Cardiac fibroblast (primary cell): ENCODE measurements around the gene IMMP2L.

ENCODE experiments used
- DNase-seq, 2 donors: peaks; one replicate each; pipeline versions ENCODE4 v3.0.0 to v3.0.0-alpha.2; 2010; ENCODE audit warnings: low read depth in 2 of 2
- H3K4me3 ChIP-seq, 2 donors: replicated peaks in 1 of 2; 1 replicate in 1 of 2; 2 replicates in 1 of 2; pipeline ENCODE4 v1.5.1; 2011; ENCODE audit warnings: low read depth in 2 of 2, low read length in 2 of 2, mild to moderate bottlenecking in 2 of 2, moderate library complexity in 1 of 2
- TF ChIP-seq, protein P1 (sequence below): IDR thresholded peaks from one replicate; pipeline ENCODE4 v1.5.1; 2011; ENCODE audit warnings: low read depth, mild to moderate bottlenecking, low read length, inconsistent platforms

The IMMP2L gene

DNA sequence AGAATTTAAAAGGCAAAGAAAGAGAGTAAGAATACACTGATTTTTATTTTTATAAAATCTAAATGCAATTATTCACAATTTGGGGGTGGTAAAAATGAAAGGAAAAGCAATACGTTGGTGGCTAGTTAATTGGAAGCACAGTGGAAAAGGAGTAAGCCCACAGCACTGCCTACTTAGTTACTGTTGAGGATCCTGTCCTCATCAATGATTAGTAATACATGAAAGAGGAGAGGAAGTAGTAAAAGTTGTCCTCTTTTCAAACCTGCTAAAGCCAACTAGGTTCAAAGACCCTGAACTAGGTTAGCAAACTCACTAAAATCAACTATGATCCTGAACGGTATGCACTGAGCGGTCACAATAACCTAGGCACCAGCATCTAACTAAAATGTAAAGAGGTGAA is 524.1 kb downstream of the IMMP2L start:
- H3K4me3 ChIP-seq: no peak overlapping the region
- TF ChIP-seq, protein P1, sequence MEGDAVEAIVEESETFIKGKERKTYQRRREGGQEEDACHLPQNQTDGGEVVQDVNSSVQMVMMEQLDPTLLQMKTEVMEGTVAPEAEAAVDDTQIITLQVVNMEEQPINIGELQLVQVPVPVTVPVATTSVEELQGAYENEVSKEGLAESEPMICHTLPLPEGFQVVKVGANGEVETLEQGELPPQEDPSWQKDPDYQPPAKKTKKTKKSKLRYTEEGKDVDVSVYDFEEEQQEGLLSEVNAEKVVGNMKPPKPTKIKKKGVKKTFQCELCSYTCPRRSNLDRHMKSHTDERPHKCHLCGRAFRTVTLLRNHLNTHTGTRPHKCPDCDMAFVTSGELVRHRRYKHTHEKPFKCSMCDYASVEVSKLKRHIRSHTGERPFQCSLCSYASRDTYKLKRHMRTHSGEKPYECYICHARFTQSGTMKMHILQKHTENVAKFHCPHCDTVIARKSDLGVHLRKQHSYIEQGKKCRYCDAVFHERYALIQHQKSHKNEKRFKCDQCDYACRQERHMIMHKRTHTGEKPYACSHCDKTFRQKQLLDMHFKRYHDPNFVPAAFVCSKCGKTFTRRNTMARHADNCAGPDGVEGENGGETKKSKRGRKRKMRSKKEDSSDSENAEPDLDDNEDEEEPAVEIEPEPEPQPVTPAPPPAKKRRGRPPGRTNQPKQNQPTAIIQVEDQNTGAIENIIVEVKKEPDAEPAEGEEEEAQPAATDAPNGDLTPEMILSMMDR: no peak
- no peak for DNase-seq

DNA sequence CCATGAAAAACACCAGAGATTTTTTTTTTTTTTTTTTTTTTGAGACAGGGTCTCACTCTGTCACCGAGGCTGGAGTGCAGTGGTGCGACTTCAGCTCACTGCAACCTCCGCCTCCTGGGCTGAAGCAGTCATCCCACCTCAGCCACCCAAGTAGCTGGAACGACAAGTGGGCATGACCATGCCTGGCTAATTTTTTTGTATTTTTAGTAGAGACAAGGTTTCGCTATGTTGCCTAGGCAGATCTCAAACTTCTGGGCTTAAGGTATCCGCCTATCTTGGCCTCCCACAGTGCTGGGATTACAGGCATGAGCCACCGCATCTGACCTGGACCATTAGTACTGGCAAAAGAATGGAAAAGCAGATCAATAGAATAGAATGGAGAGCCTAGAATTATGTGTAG is 530.4 kb downstream of the IMMP2L start:
- no peak for DNase-seq
- TF ChIP-seq, protein P1: no peak
- H3K4me3 ChIP-seq: no peak overlapping the region

DNA sequence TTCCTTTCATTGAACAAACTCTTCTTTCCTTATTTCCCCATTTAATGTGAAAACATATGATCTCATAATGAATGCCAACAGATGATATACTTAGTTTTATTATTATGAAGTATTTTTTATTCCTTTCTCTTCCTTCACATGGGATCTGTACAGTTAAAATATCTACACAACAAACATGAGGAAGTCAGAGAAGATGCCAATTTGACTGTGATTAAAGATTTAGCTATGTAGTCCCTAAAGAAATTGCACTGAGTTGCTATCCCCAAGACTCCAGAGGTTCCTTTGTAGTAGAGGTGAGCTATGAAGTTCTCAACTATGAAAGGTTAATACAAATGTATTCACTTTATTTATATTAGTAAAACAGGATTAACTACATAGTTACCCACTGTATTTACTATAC is 532.0 kb downstream of the IMMP2L start:
- DNase-seq: peak in 1 of 2 donors; percentile 53
- H3K4me3 ChIP-seq: no peak overlapping the region
- TF ChIP-seq, protein P1: no peak

DNA sequence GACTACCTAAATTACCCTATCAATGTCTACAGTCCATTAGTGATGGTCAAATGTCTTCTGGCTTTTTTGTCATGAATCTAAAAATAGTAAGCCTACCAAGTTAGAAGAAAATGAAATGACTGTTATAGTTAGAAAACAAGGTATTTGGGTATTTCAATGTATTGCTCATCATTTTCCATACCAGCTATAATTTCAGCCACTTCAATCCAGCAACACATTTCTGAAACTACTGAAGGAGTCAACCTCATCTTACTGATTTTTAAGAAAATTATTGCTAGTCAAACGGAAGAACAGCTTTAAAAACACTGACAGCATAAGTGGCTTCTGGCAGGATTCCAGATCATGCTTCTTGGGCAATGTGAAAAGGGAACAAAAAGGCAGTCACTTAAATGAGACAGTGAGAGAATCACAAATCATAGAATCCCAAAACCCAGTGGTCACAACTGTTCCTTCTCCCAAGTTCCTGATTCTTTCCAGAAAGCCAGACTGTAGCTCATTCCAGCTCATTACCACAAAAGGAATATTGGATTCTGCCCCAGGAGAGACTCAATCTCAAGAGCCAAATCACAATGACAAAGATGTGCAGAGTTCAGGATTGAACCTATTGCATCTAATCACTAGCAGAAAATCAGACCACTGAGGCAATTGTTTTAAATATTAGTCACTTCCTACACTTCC is 532.6 kb downstream of the IMMP2L start:
- peak; percentile 46 to 69 for DNase-seq
- TF ChIP-seq, protein P1: no peak

DNA sequence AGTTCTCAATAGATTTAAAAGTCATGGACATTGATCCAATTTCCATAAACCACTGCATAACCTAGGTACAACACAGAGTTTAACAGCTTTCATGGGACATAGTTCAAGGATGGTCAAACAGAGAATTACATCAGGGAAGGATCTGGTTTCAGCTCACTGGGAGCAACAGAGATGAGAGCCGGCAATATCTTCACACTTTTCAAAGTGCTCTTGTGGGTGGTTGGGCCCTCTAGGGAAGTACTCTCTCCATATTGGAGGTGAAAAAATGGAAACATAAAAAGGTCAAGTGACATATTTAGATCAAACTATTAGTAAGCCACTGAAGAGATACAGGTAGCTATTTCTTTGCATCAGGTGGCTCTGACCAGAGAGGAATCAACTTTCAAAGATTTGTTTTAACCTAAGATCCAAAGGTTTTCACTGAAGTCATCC is 533.1 kb downstream of the IMMP2L start:
- no peak for DNase-seq
- TF ChIP-seq, protein P1: no peak
- no peak overlapping the region for H3K4me3 ChIP-seq

More for the DNA sequence above, 532.6 kb downstream of the IMMP2L start:
- no peak overlapping the region for H3K4me3 ChIP-seq

DNA sequence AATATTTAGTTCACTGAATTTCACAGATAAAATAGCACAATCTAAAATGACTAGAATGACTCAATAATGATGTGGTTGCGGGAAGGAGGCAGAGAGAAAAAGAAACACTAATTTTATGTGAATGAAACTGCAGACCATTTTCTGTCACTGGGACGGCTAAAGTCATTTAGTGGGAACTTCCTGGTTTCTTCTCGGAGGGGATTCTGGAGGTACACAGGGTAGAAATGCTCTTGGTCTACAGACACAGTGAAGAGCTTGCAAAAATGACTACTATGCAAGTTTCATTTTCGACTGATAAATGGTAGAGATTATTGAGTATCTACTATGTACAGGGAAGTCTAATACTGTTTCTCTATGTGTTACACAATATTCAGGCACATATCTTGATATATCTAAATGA is 534.9 kb downstream of the IMMP2L start:
- H3K4me3 ChIP-seq: no peak overlapping the region
- TF ChIP-seq, protein P1: no peak
- DNase-seq: no peak

DNA sequence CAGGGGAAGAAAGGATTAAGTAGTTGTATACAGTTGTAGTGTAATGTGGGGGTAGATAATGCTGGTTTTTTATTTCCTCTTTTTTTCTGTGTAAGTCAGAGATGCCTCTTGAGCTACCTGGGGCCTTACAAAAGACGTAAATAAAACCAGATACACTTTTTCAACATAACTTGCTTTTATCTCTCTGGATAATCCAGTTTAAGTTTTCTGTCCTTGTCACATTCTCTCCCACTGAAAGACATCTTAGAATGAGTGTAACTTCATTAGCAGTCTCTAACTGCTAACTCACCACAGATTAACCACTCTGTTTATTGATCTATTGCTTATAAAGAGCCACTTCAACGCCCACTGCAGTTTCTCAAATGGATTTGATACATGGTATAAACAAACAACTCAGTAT is 535.5 kb downstream of the IMMP2L start:
- no peak overlapping the region for H3K4me3 ChIP-seq
- no peak for DNase-seq
- TF ChIP-seq, protein P1: no peak
